NCI-H187 (cell line): Measurements from ENCODE around the gene SLCO4A1.
A peak's percentile ranks its signal among the peaks of the same experiment; 100 is the strongest.

Source experiments
- DNase-seq, 2 experiments: peaks; one replicate each; lab custom pipeline; 2025; lab: John Stamatoyannopoulos, UW

The SLCO4A1 gene, protein sequence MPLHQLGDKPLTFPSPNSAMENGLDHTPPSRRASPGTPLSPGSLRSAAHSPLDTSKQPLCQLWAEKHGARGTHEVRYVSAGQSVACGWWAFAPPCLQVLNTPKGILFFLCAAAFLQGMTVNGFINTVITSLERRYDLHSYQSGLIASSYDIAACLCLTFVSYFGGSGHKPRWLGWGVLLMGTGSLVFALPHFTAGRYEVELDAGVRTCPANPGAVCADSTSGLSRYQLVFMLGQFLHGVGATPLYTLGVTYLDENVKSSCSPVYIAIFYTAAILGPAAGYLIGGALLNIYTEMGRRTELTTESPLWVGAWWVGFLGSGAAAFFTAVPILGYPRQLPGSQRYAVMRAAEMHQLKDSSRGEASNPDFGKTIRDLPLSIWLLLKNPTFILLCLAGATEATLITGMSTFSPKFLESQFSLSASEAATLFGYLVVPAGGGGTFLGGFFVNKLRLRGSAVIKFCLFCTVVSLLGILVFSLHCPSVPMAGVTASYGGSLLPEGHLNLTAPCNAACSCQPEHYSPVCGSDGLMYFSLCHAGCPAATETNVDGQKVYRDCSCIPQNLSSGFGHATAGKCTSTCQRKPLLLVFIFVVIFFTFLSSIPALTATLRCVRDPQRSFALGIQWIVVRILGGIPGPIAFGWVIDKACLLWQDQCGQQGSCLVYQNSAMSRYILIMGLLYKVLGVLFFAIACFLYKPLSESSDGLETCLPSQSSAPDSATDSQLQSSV

DNA sequence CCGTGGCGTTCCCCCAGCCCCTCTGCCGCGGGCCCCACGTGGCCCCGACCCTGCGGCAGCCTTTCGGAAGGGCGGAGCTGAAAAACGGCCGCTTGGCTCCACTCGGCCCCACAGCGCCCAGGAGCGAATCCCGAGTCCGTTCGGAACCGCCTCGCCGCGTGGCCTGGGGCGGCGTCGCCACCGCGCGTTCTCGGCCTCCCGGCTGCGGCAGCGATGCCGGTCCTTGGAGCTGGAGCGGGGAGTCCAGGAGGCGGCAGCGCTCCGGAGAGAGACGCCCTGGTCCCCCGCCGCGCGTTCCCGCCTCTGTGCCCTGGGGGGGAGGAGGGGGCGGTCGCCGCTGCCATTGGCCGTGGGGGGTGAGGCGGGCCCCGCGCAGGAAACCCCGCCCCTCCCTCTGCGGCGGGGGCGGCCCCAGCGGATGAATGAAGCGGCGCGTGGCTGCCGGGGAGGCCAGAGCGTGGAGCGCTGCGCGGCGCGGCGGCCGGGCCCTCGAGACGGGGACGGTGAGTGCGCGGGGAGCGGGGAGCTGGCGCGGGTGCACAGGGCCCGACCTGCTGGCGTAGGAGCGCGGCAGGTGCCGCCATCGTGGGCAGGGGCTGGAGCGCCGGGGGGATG lies at the start of gene SLCO4A1:
Gene SLCO4A1, plus strand, starts transcription at position 453 of the 615 bp plus-strand sequence. CDS start 13,952 bp downstream, outside the sequence.
- peak; percentile 67 to 86 for DNase-seq

DNA sequence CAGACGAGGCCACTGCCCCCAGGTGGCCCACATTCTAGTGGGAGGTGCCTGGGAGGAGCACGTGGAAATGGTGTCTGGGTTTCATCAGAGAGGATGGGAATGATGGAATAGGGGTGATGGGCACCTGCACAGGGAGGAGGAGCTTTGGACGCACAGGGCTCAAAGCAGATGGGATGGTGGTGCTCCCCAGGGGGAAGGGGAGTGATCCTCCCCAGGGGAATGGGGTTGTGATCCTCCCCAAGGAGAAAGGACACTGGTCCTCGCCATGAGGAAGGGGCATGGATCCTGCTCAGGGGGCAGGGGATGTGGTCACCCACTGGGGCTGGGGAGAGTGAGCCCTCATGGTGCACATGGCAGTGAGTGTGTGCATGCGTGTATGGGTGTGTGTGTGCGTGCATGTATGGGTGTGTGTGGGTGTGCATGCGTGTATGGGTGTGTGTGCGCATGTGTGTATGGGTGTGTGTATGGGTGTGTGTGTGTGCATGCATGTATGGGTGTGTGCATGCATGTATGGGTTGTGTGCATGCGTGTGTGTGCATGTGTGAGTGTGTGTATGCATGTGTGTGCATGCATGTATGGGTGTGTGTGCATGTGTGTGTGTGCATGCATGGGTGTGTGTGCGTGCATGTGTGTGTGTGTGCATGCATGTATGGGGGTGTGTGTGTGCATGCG lies 49.7 kb upstream of the SLCO4A1 start:
- DNase-seq = no peak

DNA sequence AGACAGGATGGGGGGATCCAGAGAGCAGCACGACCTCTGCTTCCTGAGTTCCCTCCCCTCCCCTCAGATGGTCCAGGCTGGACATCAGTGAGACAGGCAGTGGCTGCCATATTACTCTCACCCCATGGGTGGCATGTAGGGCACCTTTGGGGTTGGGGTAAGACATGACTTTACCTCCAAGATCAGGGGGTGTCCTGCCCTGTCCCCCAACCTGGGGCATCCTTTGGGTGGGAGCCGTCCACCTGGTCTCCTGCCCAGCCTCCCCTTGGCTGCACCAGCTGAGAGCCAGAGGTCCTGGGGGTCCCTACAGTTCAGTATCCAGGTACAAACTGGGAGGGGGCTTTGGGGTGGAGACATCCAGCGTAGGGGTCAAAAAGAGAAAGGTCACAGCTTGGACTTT lies 48.7 kb upstream of the SLCO4A1 start:
- DNase-seq = no peak

DNA sequence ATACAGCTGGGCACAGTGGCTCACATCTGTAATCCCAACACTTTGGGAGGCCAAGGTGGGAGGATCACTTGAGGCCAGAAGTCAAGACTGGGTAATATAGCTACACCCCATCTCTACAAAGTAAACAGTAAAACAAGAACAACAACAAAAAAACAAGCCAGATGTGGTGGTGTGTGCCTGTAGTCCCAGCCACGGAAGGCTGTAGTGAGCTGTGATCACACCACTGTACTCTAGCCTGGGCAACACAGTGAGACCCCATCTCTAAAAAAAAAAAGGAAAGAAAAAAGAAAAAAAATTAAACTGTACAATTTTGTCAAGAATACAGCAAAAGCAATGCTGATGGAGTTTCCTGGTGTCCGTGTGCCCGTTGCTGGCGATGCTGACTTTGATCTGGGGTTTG lies 47.2 kb upstream of the SLCO4A1 start:
- DNase-seq = no peak

DNA sequence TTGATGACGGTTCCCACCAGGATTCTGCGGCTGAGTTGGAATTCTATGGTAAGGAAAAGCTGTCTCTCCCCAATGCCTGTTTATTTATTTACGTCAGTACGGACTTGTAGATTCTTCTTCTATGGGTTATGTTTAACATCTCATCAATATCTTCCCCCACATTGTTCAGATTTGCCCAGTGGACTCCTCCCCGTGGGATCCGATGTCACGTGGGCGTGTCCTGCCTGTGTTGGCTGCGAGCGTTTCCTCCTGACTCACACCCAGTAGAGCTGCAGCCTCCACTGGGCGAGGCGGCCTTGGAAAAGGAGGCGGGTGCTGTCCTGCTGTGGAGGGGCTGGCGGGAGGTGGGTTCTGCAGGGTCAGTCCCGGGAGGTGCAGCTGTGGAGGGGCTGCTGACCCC lies 46.8 kb upstream of the SLCO4A1 start:
- no peak for DNase-seq

DNA sequence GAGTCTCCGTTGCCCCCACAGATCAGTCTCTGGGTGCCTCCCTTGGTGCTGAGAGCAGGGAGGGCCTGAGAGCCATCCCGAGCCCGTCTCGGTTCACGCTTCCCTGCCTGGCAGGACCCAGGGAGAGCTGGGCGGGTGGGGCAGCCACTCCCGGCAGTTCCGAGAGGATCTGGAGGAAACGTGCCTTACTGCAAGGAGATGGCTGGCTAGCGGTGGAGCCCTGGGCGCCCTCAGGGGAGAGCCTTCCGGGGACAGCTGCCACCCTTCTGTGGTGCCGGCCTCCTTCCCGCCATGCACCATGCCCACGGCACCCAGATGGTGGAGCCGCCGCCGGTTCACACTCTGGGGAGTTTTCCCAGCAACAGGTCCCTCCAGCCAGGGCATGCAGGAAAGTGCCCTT lies 45.8 kb upstream of the SLCO4A1 start:
- DNase-seq = no peak

DNA sequence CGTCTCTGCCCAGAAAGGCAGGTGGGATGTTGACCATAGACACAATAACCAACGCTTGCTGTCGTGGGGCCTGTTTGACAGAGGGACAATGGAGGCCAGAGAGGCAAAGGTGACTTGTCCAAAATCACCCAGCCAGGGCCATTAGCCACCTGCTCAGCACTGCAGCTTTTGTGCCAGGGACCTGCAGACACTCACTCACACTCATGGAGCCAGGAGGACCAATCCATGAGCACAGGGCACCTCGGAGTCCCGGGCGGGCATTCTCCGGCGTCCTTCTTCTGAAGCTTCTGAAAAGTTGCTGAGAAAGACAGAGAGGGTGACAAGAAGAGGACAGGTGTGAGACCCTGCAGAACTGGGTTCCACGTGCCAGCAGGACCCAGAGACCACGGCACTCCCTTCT lies 45.4 kb upstream of the SLCO4A1 start:
- DNase-seq = no peak

DNA sequence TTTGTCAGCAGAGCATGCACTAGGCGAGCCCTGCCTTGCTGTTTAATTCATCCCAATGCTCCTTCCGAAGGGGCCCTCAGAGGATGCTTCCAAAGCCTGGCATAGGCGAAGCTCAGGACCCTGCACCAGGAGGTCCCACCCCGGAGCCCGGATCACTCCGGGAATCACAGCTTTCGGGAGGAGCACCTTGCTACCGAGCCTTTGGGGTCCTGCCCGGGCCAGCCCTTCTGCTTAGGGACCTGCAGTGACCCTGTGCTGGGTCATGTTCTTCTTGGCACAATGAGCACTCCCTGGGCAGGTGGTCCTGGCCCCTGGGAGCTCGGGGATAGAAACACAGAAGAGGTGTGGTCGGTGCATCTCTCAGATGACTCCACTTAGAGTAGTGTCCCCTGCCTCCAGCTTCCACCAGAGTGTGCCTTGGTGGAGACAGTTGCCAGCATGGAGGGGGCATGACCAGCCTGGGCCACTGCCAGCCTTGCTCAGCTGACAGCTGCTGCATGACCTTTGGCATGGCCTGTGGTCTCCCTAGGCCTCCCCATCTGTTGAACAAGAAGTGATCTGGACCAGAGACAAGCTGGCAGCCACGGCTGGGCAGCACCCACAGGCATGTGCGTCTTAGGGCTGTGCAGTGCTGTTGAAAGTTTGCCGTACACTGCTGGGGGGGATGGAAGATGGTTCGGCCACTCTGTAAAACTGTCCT lies 44.7 kb upstream of the SLCO4A1 start:
- DNase-seq = no peak

DNA sequence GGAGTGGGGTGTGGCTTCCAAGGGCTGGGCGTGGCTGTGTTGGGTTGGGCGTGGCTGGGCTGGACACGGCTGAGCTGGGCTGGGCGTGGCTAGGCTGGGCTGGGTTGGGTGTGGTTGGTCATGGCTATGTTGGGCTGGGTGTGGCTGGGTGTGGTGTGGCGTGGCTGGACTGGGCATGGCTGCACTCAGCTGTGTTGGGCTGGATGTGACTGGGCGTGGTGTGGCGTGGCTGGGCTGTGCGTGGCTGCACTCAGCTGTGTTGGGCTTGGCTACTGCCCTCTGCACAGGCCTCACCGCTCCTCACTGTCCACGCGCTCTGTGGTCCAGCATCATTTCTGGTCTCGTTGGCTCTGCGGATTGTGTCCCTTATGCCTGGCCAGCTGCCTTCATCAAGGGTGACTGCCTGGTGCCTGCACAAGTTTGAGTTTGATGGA lies 43.5 kb upstream of the SLCO4A1 start:
- DNase-seq = no peak

DNA sequence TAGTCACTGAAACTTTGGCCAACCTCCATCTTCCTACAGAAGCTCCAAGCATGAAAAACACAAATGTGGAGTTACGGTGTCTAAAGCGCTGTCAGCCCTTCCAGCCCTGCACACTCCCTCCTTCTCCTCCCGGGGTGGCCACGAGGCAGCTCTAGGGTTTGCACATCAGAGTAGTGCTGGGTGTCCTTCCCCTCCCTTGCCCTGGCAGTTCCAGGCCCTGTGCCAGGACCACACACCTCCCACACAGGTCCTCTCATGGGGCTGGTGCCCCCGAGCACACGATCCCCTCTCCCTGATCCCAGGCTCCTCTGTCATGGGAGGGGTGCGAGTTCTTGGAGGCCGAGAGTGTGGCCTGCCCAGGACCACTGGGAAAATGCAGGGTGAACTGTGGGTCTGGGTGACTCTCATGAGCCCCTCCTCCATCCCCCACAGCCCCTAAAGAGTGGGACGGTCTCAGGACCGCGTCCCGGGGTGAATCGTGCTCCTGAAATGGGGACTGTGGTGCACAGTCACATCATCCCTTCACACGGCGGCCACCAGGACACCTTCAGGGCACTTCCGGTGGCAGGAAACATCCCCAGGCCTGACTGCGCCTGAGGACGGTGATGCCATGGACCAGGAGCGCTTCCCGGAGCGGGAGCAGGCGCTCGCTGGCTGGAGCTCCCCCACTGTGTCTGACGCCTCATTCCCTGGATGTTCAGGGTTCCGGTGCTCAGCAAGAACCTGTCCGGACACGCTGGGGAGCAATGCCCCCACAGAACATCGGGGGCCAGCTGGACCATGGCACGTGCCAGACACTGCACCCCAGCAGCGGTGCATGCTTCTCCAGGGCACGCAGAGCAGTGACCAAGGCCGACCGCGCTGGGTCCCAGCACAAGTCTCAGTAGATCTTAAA lies 42.8 kb upstream of the SLCO4A1 start:
- DNase-seq = no peak

DNA sequence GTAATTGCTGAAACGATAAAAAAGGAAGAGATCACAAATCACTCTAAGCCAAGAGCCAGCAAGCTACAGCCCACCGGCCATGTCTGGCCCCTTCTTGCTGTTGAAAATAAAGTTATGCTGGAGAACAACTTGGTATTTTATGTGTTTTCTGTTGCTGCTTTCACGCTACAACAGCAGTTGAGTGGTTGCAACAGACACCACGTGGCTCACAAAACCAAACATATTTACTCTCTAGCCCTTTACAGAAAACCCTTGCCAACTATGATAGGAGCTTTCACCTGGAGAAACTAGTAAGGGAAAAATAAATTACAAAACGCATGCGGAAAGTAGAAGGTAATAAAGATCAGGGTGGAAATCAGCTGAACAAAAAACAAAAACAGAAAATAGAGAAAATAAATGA lies 41.1 kb upstream of the SLCO4A1 start:
- DNase-seq = no peak

DNA sequence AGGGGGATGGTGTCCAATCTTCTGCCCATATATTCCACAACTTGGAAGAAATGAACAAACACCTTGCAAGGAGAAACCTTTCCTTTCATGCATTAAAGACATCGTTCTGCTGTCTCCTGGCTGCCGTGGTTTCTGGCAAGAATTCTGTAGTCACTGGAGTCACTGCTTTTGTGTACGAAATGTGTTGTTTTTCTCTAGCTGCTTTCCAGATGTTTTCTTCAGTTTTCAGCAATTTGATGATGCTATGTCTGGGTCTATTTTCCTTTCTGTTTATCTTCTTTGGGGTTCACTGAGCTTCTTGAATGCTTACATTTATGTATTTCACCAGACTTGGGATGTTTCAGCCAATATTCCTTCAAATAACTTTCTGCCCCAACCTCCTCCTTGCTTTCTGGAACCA lies 40.6 kb upstream of the SLCO4A1 start:
- no peak for DNase-seq

DNA sequence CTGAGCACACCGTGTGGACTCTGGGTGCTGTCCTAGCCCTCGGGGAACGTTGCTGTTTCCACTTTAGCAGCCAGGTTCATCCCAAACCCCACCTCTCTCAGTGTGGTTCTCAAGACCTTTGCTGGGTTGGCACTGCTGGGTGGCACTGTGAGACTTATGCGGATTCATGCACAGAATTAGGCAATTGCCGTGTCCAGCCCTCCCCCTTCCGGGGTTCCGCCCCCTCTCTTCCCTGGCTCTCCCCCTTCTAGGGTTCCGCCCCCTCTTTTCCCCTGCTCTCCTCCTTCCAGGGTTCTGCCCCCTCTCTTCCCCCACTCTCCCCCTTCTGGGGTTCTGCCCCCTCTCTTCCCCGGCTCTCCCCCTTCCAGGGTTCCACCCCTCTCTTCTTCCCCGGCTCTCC lies 39.8 kb upstream of the SLCO4A1 start:
- DNase-seq = no peak

DNA sequence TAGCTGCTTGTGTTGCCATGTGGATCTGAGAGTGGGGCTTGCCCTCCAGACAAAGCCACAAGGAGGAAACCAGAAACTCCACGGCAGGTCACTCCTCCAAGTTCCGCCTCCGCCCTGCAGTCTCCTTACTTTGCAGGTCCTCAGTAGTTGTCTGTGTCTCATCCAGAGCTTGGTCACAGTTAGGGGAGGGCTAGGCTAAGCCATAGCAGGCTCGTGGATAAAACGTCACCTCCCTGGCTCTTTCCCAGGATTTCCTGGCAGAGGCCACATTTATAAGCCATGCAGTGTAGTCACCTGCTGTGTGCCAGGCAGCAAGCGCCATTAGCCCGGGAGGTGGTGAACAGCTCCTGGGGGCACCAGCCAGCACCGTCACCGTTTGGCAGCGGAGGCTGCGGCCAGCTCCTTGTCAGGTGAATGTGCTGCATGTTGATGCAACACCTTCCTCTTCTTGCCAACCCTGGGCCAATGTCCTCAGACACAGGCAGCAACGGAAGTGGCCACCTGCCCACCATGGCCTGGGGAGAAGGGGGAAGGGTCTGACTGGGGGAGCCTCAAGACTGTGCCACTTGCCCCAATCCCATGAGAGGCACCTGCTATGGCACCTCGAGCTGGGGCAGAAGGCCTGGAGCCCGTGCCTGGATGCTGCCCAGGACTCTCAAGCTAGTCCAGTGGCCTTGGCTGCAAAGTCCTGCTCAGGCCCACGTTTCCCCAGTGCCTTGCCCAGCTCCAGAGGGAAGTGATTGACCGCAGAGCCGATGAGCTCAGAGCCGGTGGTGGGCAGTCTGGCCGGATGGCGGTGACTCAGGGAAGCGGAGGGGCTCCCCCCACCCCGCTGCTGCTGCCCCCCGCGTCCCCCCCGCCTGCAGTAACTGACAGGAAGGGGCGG lies 39.0 kb upstream of the SLCO4A1 start:
- no peak for DNase-seq

DNA sequence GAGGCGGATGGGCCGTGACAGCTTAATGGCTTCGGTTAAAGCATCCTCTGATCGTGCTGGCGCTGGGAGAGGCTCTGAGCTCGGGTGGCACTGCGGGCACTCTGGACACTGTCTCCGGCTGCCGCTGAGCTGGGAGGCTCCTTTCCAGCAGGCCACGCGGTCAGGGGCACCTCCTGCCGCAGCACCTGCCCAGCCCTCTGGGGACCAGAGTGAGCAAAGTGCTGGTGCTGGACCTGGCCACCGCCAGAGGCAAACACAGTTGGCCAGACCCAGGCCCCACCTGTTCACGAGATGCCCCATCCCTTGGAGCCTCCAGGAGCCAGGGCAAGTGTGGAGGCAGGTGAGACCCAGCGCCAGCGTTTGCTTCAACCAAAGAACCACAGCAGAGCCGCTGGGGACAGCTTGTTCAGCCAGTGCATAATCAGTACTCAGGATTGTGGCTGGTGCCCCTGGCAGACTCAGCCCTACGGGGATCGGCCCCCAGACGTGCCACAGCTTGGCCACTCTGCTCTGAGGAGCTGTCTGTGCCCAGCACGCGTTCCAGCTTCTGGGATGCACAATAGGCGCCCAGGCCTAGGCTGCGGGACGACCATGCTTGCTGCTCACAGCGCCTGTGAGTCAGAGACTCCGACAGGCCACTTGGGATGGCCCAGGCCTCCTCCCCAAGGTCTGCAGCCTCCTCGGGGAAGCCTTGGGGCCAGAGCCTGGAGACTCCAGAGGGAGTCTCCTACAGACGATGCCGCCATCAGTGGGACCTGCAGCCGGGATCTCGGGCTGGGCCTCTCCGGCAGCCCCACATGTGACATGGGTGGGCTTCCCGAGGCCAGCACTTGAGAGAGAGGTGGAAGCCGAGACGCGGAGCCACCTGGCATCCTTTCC lies 38.2 kb upstream of the SLCO4A1 start:
- DNase-seq = no peak

DNA sequence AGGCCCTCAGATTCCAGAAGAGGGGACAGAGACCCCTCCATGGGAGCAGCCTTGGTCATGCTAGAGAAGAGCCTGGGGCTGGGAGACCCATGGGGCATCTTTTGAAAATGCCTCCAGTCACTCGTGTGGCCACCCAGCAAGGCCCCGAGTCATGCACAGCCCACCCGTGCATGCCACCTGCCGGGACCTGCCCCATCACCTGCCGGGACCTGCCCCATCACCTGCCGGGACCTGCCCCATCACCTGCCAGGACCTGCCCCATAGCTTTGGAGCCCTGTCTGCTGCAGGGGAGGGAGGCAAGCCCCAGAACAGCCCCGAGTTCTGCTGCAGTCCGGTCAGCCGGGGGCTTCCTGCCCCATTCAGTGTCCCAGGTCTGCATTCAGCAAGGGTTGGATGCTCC lies 37.5 kb upstream of the SLCO4A1 start:
- no peak for DNase-seq

DNA sequence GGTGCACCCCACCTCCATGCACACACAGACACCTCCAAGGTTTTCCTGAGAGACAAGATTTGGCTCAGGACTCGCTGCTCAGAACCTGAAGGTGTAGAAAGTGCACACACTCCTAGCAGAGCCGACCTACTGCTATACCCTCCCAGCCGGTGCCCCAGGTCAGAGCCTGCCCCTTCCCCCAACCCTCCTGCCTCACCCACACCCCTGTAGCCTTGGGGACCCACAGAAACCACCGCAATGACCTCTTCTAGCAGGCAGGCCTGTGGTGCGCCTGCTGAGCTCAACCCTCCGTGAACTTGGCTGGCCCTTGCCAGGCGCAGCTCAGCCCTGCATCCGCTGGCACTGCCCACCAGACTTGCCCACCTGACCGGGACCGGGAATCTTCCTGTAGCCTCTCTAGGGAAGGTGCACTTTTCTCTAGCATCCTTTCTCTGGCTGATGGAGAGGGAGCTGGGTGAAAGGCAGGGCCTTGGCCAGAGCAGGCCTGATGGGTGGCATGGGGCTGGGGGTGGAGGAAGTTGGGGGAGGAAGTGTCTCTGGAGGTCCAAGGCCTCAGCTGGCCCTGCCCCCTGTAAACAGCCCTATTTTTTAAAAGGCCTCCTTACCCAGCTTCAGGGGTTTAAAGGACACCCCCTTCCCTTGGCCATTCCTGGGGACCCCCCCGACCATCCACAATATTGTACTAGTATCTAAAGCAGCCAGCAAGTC lies 36.9 kb upstream of the SLCO4A1 start:
- no peak for DNase-seq

DNA sequence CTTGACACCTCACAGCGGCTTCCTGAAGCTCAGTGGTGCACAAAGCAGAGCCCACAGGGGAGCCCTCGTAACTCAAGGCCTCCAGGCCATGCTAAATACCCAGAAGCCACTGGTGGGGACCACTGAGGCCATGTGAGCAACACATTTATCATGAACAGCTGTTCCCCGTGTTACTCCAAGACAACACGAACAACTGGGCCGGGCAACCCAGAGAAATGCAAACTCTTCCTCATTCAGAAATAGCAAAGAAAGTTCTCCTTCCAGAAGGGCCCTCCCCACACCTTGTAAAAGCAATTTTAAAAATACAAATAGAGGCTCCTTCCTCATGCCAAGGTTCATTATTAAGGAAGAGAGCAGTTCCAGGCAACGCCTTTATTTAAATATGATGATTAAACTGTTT lies 36.3 kb upstream of the SLCO4A1 start:
- no peak for DNase-seq
